DOHH2 (cell line): Measurements from ENCODE around the gene KCNN3.

Experiments used
- H3F3A ChIP-seq: fragments of 200-600 bp; sonication (generic), shearing (Covaris generic); 2 replicates; pipeline ENCODE4 v1.6.0; 2016; ENCODE audit warnings: antibody characterized with exemption, mild to moderate bottlenecking; ENCODE audit not compliant: control insufficient read depth, insufficient read depth
- H3K27ac ChIP-seq: fragments of 200-600 bp; sonication (generic); 2 replicates; pipeline ENCODE4 v1.5.1; 2014; ENCODE audit warnings: low read depth, mild to moderate bottlenecking, low read length, moderate library complexity
- H3K27me3 ChIP-seq: fragments of 200-600 bp; sonication (generic); 2 replicates; pipeline ENCODE4 v1.6.1; 2014; ENCODE audit warnings: mild to moderate bottlenecking, low read length, mixed read lengths; ENCODE audit not compliant: control insufficient read depth
- H3K36me3 ChIP-seq: fragments of 200-600 bp; sonication (generic); 2 replicates; pipeline ENCODE4 v1.6.1; 2014; ENCODE audit warnings: mild to moderate bottlenecking, low read length, moderate library complexity, mixed read lengths; ENCODE audit not compliant: control insufficient read depth
- H3K4me1 ChIP-seq: fragments of 200-600 bp; sonication (generic); 2 replicates; pipeline ENCODE4 v1.6.1; 2014; ENCODE audit warnings: mild to moderate bottlenecking, low read length, mixed read lengths; ENCODE audit not compliant: control insufficient read depth
- H3K4me2 ChIP-seq: fragments of 200-600 bp; sonication (generic); 2 replicates; pipeline ENCODE4 v1.6.0; 2014; ENCODE audit warnings: mild to moderate bottlenecking, low read length, moderate library complexity
- H3K4me3 ChIP-seq: fragments of 200-600 bp; sonication (generic); 2 replicates; pipeline ENCODE4 v1.5.1; 2014; ENCODE audit warnings: mild to moderate bottlenecking, low read length, mixed read lengths
- H3K79me2 ChIP-seq: fragments of 200-600 bp; sonication (generic); 2 replicates; pipeline ENCODE4 v1.6.1; 2014; ENCODE audit warnings: mild to moderate bottlenecking, low read length, mixed read lengths; ENCODE audit not compliant: control insufficient read depth
- H3K9me2 ChIP-seq: fragments of 200-600 bp; sonication (generic); replicated peaks from 2 replicates; pipeline ENCODE4 v1.6.1; 2014; ENCODE audit warnings: mild to moderate bottlenecking, low read length, mixed read lengths; ENCODE audit not compliant: control insufficient read depth
- H3K9me3 ChIP-seq: fragments of 200-600 bp; sonication (generic); 2 replicates; pipeline ENCODE4 v1.6.1; 2014; ENCODE audit warnings: antibody characterized with exemption, low read length, mixed read lengths; ENCODE audit not compliant: control insufficient read depth, insufficient read depth
- H4K20me1 ChIP-seq: fragments of 200-600 bp; sonication (generic); 2 replicates; pipeline ENCODE4 v1.6.0; 2014; ENCODE audit warnings: low read depth, mild to moderate bottlenecking, antibody characterized with exemption, low read length, moderate library complexity; ENCODE audit not compliant: control insufficient read depth, insufficient read depth
- EZH2phosphoT487 ChIP-seq: fragments of 200-600 bp; sonication (generic); IDR thresholded peaks from 2 replicates; pipeline ENCODE4 v1.6.1; 2017; ENCODE audit warnings: borderline replicate concordance, mild to moderate bottlenecking, antibody characterized with exemption, low read length, moderate library complexity, mixed read lengths
- TF ChIP-seq, protein P1 (sequence below): fragments of 200-600 bp; sonication (generic); IDR thresholded peaks from one replicate; pipeline ENCODE4 v1.5.1; 2014; ENCODE audit warnings: antibody characterized with exemption, mild to moderate bottlenecking, low read depth, low read length; ENCODE audit not compliant: poor library complexity, severe bottlenecking

Gene KCNN3

DNA sequence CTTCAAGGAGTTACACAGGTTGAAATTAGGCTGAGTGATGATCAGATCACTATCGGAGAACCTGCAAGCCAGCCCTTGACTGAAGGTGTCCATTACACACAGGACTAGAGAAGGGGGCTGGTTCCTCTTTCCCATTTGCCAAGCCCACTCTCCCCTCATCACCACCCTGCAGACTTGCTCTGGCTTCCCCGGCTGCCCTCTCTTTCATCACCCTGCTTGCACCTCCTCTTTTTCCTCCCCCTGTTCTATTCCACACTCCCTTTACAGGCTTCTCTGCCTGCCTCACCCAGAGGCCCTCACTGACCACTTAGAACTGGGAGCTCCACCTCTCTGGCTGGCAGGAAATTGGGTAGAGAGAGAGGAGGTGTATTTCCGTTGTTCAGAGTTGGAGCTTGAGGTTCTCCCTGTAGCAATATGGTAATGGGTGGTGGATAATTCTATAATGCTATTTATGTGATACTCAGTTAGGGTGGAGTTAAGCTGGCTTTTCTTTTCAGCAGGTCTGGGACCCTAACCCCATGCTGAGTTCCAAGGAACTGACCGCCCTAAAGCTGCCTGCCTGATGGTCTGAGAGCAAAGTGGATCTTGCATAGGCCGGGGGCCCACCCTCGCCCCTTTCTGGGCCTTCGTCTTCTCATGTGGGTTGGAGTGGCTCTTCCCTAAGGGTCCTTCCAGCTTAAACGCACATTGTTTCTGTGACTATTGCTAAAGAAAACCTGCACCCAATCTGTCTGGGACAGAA, 150.3 kb downstream of the KCNN3 start:
- H3F3A ChIP-seq: peaks cover 21% of the 10 kb centered on the region
- H3K4me2 ChIP-seq: no peak overlapping the region
- no peaks in the 10 kb centered on the region for H3K4me1 ChIP-seq
- peaks cover 52% of the 10 kb centered on the region for H3K36me3 ChIP-seq
- H3K27me3 ChIP-seq: no peaks in the 10 kb centered on the region
- H3K4me3 ChIP-seq: no peak overlapping the region
- 0 out of 2 replicates have a peak, but pooled peaks cover 4% of the 10 kb centered on the region for H4K20me1 ChIP-seq
- no peaks in the 10 kb centered on the region for H3K9me2 ChIP-seq
- no peak overlapping the region for H3K27ac ChIP-seq
- H3K9me3 ChIP-seq: no peaks in the 10 kb centered on the region
- TF ChIP-seq EZH2phosphoT487: no peak
- TF ChIP-seq, protein P1, sequence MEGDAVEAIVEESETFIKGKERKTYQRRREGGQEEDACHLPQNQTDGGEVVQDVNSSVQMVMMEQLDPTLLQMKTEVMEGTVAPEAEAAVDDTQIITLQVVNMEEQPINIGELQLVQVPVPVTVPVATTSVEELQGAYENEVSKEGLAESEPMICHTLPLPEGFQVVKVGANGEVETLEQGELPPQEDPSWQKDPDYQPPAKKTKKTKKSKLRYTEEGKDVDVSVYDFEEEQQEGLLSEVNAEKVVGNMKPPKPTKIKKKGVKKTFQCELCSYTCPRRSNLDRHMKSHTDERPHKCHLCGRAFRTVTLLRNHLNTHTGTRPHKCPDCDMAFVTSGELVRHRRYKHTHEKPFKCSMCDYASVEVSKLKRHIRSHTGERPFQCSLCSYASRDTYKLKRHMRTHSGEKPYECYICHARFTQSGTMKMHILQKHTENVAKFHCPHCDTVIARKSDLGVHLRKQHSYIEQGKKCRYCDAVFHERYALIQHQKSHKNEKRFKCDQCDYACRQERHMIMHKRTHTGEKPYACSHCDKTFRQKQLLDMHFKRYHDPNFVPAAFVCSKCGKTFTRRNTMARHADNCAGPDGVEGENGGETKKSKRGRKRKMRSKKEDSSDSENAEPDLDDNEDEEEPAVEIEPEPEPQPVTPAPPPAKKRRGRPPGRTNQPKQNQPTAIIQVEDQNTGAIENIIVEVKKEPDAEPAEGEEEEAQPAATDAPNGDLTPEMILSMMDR: no peak
- no peaks in the 10 kb centered on the region for H3K79me2 ChIP-seq

DNA sequence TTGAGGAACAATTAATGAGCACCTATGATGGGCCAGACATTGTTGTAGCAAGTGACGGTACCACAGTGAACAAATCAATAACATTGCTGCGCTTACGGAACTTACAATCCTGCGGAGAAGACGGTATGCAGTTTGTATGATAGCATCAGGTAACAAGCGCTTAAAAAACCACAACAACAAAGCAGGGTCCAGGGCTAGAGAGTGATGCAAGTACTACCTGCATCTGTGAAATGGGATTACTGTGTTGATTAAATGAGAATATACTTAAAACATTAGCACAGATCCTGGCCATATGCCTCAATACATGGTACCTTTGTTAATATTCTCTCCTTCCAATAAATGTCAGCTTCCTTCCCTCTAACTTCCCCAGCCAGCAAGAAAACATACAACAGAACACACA, 151.5 kb downstream of the KCNN3 start:
- peaks cover 52% of the 10 kb centered on the region for H3K36me3 ChIP-seq
- no peak overlapping the region for H3K4me2 ChIP-seq
- H3F3A ChIP-seq: peaks cover 27% of the 10 kb centered on the region
- peaks cover 4% of the 10 kb centered on the region; the same call in 1 of the 2 replicates for H3K9me3 ChIP-seq
- no peak for TF ChIP-seq EZH2phosphoT487
- H3K4me3 ChIP-seq: no peak overlapping the region
- H3K4me1 ChIP-seq: no peaks in the 10 kb centered on the region
- no peaks in the 10 kb centered on the region for H3K9me2 ChIP-seq
- H3K27ac ChIP-seq: no peak overlapping the region
- 0 out of 2 replicates have a peak, but pooled peaks cover 4% of the 10 kb centered on the region for H4K20me1 ChIP-seq
- no peaks in the 10 kb centered on the region for H3K79me2 ChIP-seq
- no peaks in the 10 kb centered on the region for H3K27me3 ChIP-seq

DNA sequence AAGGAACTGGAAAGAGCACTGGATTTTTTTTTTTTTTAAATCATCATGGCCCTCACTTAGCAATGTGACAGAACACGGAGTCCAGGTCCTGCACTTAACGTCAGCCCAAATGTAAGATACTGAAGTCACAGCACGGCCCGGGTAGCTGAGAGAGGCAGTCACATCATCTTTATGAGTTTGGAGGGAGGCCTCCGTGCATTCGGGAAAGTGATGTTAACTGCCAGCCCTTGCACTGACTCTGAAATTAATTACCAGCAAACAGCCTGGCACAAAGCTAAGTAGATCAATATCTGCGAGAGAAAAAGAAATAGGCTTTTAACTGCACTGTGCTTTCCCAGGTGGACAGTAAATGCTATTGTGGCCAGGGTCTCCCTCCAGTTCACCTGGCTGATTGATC, 152.6 kb downstream of the KCNN3 start:
- no peaks in the 10 kb centered on the region for H3K27me3 ChIP-seq
- H3K4me1 ChIP-seq: no peaks in the 10 kb centered on the region
- H3K9me3 ChIP-seq: peaks cover 4% of the 10 kb centered on the region; the same call in 1 of the 2 replicates
- H3K4me2 ChIP-seq: no peak overlapping the region
- H3F3A ChIP-seq: peaks cover 27% of the 10 kb centered on the region
- TF ChIP-seq EZH2phosphoT487: no peak
- TF ChIP-seq, protein P1: no peak
- peaks cover 54% of the 10 kb centered on the region for H3K36me3 ChIP-seq
- H3K9me2 ChIP-seq: no peaks in the 10 kb centered on the region
- H3K79me2 ChIP-seq: no peaks in the 10 kb centered on the region
- 0 out of 2 replicates have a peak, but pooled peaks cover 4% of the 10 kb centered on the region for H4K20me1 ChIP-seq
- no peak overlapping the region for H3K4me3 ChIP-seq
- H3K27ac ChIP-seq: no peak overlapping the region
